Activated gamma-delta T cell treated with anti-CD3 and anti-CD28 coated beads, Interleukin-2, amount 50 U/mL, for 16 hours (primary cell): ENCODE results near the gene ADSS1.

Experiments used
- DNase-seq: peaks from one replicate; pipeline ENCODE4 v3.0.0-alpha.2; 2020; ENCODE audit warnings: low read depth

The ADSS1 gene

GRCh38 chr14:104687601-104688504 is 36.2 kb upstream of the ADSS1 start:
- no peak for DNase-seq

- no peak for DNase-seq
These were observed 35.4 kb upstream of the ADSS1 start for GRCh38 chr14:104688505-104689108.

DNA sequence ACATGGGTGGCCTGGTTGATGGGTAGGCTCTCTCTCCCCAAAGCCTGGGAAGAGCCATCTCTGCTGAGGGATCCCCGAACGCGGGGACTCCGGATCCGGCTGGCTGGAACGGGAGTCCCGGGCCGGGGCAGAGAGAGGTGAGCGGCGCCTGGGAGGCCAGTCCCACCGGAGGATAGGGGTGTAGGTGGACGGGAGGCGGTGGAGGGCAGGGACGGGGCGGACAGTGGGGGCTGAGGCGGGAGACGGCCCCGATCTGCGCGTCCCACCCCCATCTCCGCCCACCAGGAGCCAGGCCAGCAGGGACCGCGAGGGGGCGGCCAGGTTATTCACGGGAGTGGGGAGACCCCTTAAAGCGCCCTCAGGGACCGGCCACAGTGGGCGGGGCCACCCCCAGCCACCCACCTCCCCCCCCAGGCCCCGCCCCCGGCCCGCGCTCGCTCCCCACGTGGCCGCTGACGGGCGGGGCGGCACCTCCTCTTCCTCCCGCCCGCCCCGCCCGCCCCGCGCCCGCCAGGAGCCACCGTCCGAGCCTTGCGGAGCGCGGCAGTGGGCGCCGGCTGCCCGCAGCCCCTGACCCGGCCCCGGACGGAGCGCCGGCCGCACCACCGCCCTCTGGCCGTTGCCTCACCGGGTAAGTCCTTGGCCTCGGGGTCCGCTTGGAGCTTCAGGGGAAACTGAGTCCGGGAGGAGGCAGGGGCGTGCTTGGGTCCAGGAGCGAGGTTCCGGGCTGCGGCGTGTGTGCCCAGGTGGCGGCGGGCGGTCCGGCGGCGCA is 34.7 kb upstream of the ADSS1 start, which contains the start of gene INF2:
TSS of gene INF2 (plus strand) at position 510 of the 772 bp plus-strand sequence. CDS start 11,748 bp downstream, outside the sequence.
- DNase-seq, result no peak

DNA sequence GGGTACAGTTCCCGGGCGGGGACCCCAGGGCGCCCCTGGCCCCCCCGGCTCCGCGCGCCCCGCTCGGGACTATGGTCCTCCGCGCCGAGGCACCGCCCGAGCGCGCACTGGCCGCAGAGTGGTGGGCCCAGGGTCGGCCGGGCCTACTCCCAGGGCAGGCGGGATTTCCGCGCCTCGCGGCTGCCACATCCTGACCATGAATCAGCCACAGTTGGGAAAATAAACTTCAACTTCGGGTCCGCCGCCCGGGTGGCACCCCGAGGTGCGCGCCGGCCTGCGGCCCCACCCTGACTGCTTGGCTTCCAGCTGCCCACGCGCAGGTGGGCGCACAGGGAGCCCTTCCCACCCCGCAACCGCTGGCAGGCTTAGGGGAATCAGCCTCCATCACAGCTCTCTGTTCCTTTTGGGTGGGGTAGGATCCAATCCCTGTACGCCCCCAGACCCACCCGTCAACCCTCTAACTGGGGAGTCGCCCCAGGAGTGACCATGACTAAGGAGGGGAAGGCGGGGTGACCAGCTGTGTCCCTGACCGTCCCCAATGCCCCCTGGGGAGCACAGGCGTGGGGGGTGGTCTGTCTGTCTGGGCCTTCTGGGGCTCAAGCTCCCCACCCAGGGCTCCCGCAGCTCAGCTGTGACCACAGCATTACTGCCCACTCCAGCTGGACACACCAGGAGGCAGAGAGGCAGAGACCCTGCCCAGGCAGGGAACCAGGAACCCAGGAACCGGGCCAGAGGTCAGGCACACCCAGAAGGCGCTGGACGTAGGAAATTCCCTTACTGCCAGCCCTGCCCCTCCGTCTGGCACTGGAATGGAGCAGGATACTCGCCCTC is 33.9 kb upstream of the ADSS1 start:
- no peak for DNase-seq

DNA sequence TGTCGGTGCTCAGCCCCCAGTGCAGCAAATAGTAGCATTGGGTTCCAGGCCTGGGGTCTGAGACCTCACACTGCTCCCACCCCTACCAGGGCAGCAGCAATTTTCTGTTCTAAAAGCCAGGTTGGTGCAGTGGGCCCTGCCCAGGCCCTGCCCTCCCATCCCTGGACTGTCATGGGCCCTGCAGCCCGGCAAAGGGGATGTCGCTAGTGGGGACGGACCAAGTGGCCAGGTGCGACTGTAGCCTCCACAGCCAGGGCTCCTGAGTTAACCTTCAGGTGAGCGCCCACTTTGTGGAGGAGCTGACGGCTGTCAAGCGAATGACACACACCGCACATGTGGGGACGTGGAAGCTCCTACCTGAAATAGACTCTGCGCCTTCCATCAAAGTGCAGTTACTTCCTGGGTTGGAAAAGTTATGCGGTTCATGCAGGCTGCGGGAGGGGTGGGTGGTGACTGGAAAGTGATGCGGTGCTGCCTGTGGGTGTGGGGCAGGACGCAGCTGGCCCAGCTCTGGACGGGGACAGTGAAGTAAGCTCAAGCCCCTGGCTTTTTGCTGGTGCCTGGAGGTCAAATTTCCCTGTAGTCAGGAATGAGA is 33.1 kb upstream of the ADSS1 start:
- DNase-seq, result no peak

- no peak for DNase-seq
These were observed 32.3 kb upstream of the ADSS1 start for GRCh38 chr14:104691546-104692260.

DNA sequence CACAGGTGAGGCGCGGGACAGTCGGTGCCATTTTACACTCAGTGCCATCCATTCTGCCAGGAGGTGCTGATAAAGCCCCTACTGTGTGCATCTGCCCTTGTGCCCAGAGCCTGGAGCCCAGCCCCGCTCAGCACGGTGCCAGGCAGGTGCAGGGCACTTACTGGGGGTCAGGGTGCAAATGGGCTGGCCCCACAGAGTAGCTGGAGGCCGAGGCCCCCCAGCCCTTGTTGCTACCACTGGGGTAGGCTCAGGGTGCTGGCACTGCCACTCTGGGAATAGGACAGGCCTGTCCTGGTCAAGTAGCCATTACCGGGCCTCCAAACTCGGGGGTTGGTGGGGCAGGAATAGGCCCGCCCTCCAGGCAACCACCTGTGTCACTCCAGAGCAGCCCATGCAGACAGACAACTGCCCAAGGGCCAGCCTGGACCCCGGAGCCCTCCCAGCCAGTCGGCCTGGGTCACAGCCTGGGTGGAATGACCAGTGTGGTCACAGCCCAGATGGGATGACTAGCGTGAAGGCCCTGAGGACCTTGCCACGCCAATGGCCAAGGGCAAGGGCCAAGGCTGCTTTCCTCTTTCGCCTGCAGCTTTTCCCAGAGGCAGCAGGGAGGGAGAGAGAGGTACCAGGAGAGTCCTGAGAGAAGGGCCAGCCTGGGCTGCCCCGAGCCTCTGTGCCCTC is 31.6 kb upstream of the ADSS1 start:
- DNase-seq, result no peak

- no peak for DNase-seq
These were observed 31.1 kb upstream of the ADSS1 start for GRCh38 chr14:104692939-104693315.

- no peak for DNase-seq
These were observed 30.3 kb upstream of the ADSS1 start for GRCh38 chr14:104693482-104694431.

DNA sequence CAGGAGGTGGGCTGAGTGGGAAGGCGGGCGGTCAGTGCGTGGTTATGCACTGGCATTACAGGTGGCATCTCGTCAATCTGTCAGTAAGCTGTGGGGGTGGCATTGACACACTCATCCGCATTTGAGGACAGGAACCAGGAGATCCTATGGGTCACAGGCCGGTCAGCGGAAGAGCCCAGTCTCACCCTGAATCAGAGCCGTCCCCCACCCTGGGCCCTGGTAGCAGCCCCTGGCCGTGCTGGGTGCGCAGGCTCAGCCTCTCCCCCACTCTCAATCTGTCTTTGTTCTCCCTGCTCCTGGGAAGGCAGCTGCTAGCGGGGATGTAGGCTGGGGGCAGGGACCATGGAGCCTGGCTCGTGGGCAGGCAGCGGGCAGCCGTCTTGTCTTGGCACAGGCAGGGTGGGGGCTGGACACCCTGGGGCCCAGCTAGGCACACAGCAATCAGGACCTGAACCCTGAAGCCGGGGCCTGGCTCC is 29.5 kb upstream of the ADSS1 start:
- DNase-seq, result no peak

- no peak for DNase-seq
These were observed 28.9 kb upstream of the ADSS1 start for GRCh38 chr14:104694991-104695659.

- DNase-seq, result no peak
These were observed 28.4 kb upstream of the ADSS1 start for GRCh38 chr14:104695660-104696000.

GRCh38 chr14:104696671-104697316 is 27.2 kb upstream of the ADSS1 start:
- no peak for DNase-seq

DNA sequence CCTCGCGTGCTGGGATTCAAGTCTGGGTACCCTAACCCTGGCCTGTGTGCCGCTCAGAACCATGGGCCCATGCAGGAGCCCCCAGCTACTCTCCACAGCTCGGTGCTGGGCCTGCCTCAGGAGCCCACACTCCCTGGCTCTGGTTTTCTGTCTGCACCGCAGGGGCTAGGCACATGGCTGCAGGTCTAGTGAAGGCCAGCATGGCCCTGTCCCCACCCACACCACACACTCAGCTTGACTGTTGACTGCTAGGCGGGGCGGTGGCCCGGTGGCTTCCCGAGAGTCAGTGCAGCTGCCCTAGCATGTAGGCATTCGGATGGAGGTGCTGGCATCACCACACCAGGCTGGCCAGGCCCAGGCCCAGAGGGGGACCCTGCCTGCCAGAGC is 26.7 kb upstream of the ADSS1 start:
- no peak for DNase-seq

- no peak for DNase-seq
These were observed 26.0 kb upstream of the ADSS1 start for GRCh38 chr14:104697892-104698583.

- DNase-seq, result no peak
These were observed 25.2 kb upstream of the ADSS1 start for GRCh38 chr14:104698688-104699425.

- DNase-seq, result no peak
These were observed 24.6 kb upstream of the ADSS1 start for GRCh38 chr14:104699426-104699748.
